Activated CD8-positive, alpha-beta T cell treated with anti-CD3 and anti-CD28 coated beads for 36 hours (primary cell): ENCODE results near the gene IKZF3. TPM values are rescaled to one million over a fixed set of nuclear protein-coding genes. Genes with fewer than 3 reads are reported as not detected.

Source experiments
- ATAC-seq: fragments of 200-7000 bp; cut with Tn5 transposase; one replicate; pipeline ENCODE4 v1.10.0; 2021; ENCODE audit warnings: mild to moderate bottlenecking, moderate library complexity
- CTCF ChIA-PET: fragments of 350-600 bp; sonication (Branson Sonifier 250); formaldehyde crosslinking; loops from one replicate; lab custom pipeline; 2021; ENCODE audit warnings: antibody characterized with exemption; lab: Charles Lee
- POLR2A ChIA-PET: fragments of 350-600 bp; sonication (Branson Sonifier 250); formaldehyde crosslinking; loops from one replicate; lab custom pipeline; 2021; ENCODE audit warnings: antibody characterized with exemption; lab: Charles Lee
- DNase-seq: peaks from one replicate; pipeline ENCODE4 v3.0.0-alpha.2; 2020
- H3K27ac Mint-ChIP-seq: one replicate; pipeline ENCODE4 v1.8.0; 2021; ENCODE audit warnings: mild to moderate bottlenecking, mixed read lengths
- H3K27me3 Mint-ChIP-seq: one replicate; pipeline ENCODE4 v1.8.0; 2021; ENCODE audit warnings: mixed read lengths
- H3K36me3 Mint-ChIP-seq: one replicate; pipeline ENCODE4 v1.8.0; 2021; ENCODE audit warnings: low read depth, mixed read lengths
- H3K4me1 Mint-ChIP-seq: one replicate; pipeline ENCODE4 v1.8.0; 2021; ENCODE audit warnings: low read depth, mixed read lengths
- H3K4me3 Mint-ChIP-seq: one replicate; pipeline ENCODE4 v1.8.0; 2021; ENCODE audit warnings: mild to moderate bottlenecking, moderate library complexity, mixed read lengths
- H3K9me3 Mint-ChIP-seq: one replicate; pipeline ENCODE4 v1.8.0; 2021; ENCODE audit warnings: mixed read lengths
- intact Hi-C: fragments of 100-400 bp; cut with micrococcal nuclease; formaldehyde crosslinking; loops from one replicate; pipeline ENCODE4 v1.10.0; 2022
- total RNA-seq, 2 experiments: library from RNA; stranded (reverse); gene quantifications; one replicate each; pipeline ENCODE4 v1.2.3, GENCODE V29; 2021
- TF ChIP-seq, protein P1 (sequence below): fragments of 200-600 bp; IDR thresholded peaks from one replicate; pipeline ENCODE4 v1.8.0; 2022; ENCODE audit warnings: antibody characterized with exemption, mild to moderate bottlenecking

Gene IKZF3
- total RNA-seq, 2 experiments from 2014 or later, result 52.1 to 52.2 TPM

DNA sequence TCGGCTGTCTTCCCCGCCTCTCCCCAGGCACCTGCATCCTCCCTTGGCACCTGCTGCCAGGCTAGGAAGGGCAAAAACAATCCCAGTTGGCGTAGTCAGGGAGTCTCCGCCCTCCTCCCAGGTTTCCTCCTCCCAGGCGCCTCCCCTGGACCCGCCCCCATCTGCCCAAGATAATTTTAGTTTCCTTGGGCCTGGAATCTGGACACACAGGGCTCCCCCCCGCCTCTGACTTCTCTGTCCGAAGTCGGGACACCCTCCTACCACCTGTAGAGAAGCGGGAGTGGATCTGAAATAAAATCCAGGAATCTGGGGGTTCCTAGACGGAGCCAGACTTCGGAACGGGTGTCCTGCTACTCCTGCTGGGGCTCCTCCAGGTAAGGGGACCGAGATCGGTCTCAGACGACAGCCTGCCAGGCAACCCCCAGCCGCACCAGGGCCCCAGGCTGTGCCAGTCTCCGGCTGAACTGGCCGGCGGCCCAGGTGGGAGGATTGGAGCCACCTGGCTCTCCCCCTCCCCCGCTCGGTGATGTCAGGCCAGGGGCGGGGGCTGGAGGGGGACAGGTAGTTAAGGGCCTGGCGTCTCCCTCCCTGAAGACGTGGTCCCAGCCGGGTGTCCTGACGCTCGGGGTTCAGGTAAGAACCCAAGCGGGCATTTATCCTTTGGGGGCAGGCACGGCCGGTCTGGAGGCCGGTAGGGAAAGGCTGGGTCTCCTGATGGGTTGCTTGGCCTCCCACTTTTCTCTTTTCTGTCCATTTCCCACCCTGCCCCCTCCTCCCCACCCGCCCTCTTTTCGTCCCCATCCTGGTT is 126.1 kb downstream of the IKZF3 start, which contains the start of gene GRB7:
TSS of gene GRB7 (plus strand) at position 179 of the 808 bp plus-strand sequence. CDS start 4,364 bp downstream, outside the sequence.
- TF ChIP-seq, protein P1, sequence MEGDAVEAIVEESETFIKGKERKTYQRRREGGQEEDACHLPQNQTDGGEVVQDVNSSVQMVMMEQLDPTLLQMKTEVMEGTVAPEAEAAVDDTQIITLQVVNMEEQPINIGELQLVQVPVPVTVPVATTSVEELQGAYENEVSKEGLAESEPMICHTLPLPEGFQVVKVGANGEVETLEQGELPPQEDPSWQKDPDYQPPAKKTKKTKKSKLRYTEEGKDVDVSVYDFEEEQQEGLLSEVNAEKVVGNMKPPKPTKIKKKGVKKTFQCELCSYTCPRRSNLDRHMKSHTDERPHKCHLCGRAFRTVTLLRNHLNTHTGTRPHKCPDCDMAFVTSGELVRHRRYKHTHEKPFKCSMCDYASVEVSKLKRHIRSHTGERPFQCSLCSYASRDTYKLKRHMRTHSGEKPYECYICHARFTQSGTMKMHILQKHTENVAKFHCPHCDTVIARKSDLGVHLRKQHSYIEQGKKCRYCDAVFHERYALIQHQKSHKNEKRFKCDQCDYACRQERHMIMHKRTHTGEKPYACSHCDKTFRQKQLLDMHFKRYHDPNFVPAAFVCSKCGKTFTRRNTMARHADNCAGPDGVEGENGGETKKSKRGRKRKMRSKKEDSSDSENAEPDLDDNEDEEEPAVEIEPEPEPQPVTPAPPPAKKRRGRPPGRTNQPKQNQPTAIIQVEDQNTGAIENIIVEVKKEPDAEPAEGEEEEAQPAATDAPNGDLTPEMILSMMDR, result no peak
- DNase-seq, result peak; percentile 23
- peak within 1 kb of the TSS; percentile 65 for H3K4me3 Mint-ChIP-seq
- ATAC-seq, result peak; percentile 24
- intact Hi-C loops, result no loop called here
- ChIA-PET POLR2A (interaction anchor here (1.0 kb wide), 1 partner anchor 124 kb away, joined by 3 read pairs; no protein-coding TSS in a partner anchor), CTCF (interaction anchor here (2.3 kb wide), 1 partner anchor 83 kb away, joined by 5 read pairs; no protein-coding TSS in a partner anchor)
- H3K9me3 Mint-ChIP-seq, result no peaks in the 10 kb centered on the region
- no peak within 1 kb of the TSS for H3K27ac Mint-ChIP-seq
- peaks cover 13% of the 10 kb centered on the region for H3K27me3 Mint-ChIP-seq
- H3K36me3 Mint-ChIP-seq, result no peaks in the 10 kb centered on the region
- H3K4me1 Mint-ChIP-seq, result peaks cover 21% of the 10 kb centered on the region

DNA sequence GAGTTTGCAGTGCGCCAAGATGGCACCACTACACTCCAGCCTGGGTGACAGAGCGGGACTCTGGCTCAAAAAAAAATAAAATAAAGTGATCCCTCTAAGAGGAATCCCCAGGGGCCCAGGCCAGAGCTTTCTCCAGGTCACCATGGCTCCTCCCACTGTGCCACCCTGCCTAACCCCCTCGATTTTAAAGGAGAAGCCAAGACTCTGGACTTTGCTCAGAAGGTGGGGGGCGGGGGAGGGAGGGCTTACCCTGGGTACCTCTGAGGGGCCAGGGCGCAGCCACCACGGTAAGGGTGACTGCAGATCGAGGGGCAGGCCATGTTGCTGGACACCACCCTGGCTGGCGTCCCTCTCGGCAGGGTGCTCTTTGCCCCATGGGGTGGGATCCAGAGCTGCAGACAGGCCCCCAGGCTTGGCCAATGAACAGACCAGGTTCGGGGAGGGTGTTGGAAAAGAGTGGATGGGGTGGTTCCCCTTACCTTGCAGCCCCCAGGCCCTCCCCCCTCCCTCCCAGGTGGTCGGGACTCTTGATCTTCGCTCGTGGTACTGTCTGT is 126.8 kb downstream of the IKZF3 start:
- peaks cover 13% of the 10 kb centered on the region for H3K27me3 Mint-ChIP-seq
- no peak for ATAC-seq
- H3K36me3 Mint-ChIP-seq, result no peaks in the 10 kb centered on the region
- intact Hi-C loops, result no loop called here
- DNase-seq, result no peak
- ChIA-PET CTCF (interaction anchor here (1.2 to 2.3 kb wide), 5 partner anchors 60 to 116 kb away, joined by 4 to 5 read pairs (median 5); no protein-coding TSS in a partner anchor), POLR2A (no interaction called here)
- H3K4me3 Mint-ChIP-seq, result peak overlapping the region; percentile 19
- no peaks in the 10 kb centered on the region for H3K9me3 Mint-ChIP-seq
- H3K4me1 Mint-ChIP-seq, result peaks cover 21% of the 10 kb centered on the region
- TF ChIP-seq, protein P1, result no peak
- no peak overlapping the region for H3K27ac Mint-ChIP-seq

DNA sequence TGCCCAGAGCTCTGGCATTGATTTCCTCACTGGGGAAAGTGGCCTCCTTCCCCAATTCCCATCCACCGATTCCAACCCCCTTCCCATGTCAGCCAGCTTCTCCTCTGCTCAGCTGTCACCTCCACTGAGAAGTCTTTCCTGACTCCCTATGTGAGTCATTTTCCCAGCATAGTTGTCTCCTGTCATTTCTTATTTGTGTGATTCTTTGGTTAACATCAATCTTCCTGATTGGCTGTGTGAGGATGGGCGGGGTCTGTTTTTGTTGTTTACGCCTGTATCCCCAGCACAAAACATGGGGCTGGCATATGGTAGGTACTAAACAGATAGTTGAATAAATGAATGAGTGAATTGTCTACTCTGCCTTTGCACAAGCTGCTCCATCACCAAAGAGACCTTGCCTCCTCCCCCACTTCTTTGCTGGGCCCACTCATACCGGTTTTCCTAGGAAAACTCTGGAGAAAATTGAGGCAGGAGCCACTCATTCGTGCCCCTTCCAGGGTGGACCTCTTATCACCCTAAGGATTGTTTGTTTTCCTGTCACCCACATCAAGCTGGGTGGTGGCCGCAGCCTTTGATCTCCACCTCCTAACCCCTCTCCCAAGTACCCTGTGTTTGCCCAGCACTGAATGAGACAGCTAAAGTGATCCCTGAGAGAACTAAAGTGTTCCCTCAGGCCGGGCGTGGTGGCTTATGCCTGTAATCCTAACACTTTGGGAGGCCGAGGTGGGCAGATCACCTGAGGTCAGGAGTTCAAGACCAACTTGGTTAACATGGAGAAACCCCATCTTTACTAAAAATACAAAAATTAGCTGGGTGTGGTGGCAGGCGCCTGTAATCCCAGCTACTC is 127.6 kb downstream of the IKZF3 start:
- CTCF ChIA-PET, result interaction anchor here (1.2 to 2.3 kb wide), 5 partner anchors 59 to 115 kb away, joined by 4 to 5 read pairs (median 5); no protein-coding TSS in a partner anchor
- ATAC-seq (no peak), DNase-seq (no peak)
- no peak overlapping the region for H3K27ac Mint-ChIP-seq
- H3K9me3 Mint-ChIP-seq, result no peaks in the 10 kb centered on the region
- H3K36me3 Mint-ChIP-seq, result no peaks in the 10 kb centered on the region
- no peak overlapping the region for H3K4me3 Mint-ChIP-seq
- peaks cover 13% of the 10 kb centered on the region for H3K27me3 Mint-ChIP-seq
- H3K4me1 Mint-ChIP-seq, result peaks cover 21% of the 10 kb centered on the region
- intact Hi-C loops, result no loop called here
- TF ChIP-seq, protein P1, result no peak
- POLR2A ChIA-PET, result no interaction called here

DNA sequence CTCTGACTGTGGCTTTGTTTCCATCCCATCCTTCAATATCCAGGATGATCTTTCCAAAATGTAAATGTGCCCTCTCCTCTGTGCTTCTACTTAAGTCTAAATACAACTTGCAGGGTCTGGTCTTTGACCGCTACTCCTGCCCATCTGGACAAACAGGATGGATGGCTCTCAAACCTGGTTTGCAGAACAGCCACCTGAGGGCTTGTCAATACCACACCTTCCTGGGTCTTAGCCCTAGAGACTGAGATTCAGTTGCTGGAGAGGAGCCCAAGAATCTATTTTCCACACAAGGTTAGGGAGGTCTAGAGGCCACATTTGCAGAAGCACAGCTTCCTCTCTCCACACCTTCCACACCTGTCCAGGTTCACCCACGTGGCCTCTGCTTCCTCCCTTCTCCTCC is 128.2 kb downstream of the IKZF3 start:
- peaks cover 19% of the 10 kb centered on the region for H3K4me1 Mint-ChIP-seq
- POLR2A ChIA-PET, result no interaction called here

More for the DNA sequence above, 128.2 kb downstream of the IKZF3 start:
- TF ChIP-seq, protein P1, result no peak
- no peak overlapping the region for H3K4me3 Mint-ChIP-seq
- peaks cover 13% of the 10 kb centered on the region for H3K27me3 Mint-ChIP-seq
- DNase-seq (no peak), ATAC-seq (no peak)
- H3K9me3 Mint-ChIP-seq, result no peaks in the 10 kb centered on the region
- no peak overlapping the region for H3K27ac Mint-ChIP-seq
- intact Hi-C loops, result no loop called here
- no peaks in the 10 kb centered on the region for H3K36me3 Mint-ChIP-seq
- CTCF ChIA-PET, result interaction anchor here (1.2 to 2.3 kb wide), 4 partner anchors 81 to 114 kb away, joined by 4 to 5 read pairs (median 5); no protein-coding TSS in a partner anchor
